ENCODE measurements around the gene PLD3. TPM values are rescaled to one million over a fixed set of nuclear protein-coding genes. Genes with fewer than 3 reads are reported as not detected.

The PLD3 gene
- total RNA-seq, 1 donor from 2014 or later = 280 TPM

GRCh38 chr19:40412866-40413265, 64.4 kb downstream of the PLD3 start:
- DNase-seq (ENCODE audit: low spot score) = no peak

DNA sequence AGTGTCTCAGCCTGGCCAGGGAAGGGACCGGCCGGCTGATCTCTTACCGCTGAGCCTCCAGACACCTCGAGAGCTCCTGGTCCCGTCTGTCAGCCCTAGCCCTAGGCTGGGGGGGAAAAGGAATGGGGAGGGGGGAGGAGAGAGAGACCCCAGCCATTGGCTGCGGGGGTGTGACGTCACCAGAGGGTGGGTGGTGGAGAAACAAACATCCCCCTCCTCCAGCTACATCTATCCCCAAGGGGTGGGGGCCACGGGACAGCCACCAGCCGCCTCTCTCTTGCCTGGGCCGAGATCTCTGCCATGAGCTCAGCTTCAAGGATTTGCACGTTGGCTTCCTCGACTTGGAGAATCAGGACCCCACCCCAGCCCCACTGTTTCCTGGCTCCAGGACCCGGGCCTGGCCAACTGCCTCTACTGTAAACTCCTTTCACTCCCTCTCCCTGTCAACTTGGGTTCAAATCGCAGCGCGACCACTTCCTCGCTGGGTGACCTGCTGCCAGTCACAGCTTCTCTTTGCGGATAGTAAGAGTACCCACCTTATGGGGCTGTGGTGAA, 64.9 kb downstream of the PLD3 start, which contains the start of gene PRX:
Gene PRX (minus strand): TSS at position 88 of the 555 bp plus-strand sequence. CDS start 5,446 bp downstream, outside the sequence.
- DNase-seq (ENCODE audit: low spot score) = peak; percentile 33

DNA sequence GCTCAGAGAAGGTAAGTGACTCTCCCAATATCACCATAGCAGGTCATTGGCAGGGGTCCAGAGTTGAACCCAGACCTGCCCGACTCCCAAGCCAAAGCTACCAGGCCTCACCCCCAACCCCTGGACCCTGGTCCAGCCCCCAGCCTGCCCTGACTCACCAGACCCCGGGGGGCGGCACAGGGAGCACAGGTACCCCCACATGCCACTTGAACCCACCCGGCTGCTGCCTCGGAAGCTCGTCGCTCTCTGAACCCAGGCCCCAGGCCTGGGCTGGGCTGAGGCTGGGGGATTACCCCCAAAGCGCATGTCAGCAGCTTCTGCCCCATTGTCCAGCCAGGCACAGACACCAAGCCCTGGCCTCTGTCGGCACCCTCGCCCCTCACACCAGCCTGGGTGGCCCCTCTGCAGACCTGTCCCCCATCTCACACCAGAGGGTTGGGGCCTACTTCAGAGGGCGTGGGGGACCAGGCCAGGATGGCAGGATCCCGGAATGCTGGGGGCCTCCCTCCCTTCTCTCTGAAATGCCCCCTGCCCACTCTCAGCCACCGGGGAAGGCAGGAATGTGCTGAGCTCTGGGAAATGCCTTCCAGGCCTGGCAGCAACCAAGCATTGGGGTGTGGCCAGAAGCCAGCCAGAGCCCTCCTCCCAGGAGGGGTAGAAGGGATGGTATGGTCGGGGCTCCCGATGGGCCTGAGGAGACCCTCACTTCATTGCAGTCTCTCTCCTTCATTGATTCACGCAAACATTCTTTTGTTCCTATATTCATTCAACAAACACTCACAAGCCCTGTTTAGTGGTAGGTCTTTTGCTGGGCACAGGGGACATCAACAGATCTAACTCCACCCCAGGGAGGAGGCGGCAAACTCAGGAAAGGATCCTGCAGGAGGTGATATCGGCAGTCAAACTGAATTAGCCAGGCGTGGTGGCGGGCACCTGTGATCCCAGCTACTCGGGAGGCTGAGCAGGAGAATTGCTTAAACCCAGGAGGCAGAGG, 66.3 kb downstream of the PLD3 start:
- peak; percentile 35 for DNase-seq (ENCODE audit: low spot score)

DNA sequence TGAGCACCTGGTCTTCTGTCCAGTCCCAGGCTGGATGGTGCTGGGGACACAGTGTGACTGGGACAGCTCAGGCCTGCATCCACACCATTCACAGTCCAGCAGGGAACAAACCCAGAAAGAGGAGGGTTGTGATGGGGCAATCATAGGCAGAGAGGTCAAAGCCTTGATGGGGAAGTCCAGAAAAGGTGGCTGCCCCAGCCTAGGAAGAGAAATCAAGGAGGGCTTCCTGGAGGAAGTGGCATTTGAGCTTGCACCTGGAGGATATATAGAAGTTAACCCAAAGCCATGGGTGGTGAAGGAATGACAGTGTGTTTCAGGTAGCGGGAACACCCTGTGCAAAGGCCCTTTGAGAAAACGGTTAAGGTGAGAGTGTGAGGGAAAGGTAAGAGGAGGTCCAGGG, 67.3 kb downstream of the PLD3 start:
- no peak for DNase-seq (ENCODE audit: low spot score)

GRCh38 chr19:40416918-40417642, 68.6 kb downstream of the PLD3 start:
- DNase-seq (ENCODE audit: low spot score) = peak; percentile 49

GRCh38 chr19:40417643-40417981, 69.1 kb downstream of the PLD3 start:
- no peak for DNase-seq (ENCODE audit: low spot score)

GRCh38 chr19:40418040-40418439, 69.5 kb downstream of the PLD3 start:
- no peak for DNase-seq (ENCODE audit: low spot score)

- no peak for DNase-seq (ENCODE audit: low spot score)
Observed at GRCh38 chr19:40419066-40419612, 70.6 kb downstream of the PLD3 start.

- DNase-seq (ENCODE audit: low spot score) = no peak
Observed at GRCh38 chr19:40419780-40420179, 71.3 kb downstream of the PLD3 start.

DNA sequence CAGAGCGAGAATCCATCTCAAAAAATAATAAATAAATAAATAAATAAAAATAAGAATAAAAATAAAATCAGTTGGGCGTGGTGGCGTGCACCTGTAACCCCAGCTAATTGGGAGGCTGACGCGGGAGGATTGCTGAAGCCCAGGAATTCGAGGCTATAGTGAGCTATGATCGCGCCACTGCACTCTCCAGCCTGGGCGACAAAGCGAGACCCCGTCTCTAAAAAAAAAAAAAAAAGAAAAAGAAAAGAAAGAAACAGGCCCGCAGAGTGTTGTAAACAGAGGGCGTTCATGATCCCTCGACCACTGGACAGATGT, 71.9 kb downstream of the PLD3 start:
- no peak for DNase-seq (ENCODE audit: low spot score)

GRCh38 chr19:40420766-40421765, 72.6 kb downstream of the PLD3 start:
- peak; percentile 97 for DNase-seq (ENCODE audit: low spot score)

DNA sequence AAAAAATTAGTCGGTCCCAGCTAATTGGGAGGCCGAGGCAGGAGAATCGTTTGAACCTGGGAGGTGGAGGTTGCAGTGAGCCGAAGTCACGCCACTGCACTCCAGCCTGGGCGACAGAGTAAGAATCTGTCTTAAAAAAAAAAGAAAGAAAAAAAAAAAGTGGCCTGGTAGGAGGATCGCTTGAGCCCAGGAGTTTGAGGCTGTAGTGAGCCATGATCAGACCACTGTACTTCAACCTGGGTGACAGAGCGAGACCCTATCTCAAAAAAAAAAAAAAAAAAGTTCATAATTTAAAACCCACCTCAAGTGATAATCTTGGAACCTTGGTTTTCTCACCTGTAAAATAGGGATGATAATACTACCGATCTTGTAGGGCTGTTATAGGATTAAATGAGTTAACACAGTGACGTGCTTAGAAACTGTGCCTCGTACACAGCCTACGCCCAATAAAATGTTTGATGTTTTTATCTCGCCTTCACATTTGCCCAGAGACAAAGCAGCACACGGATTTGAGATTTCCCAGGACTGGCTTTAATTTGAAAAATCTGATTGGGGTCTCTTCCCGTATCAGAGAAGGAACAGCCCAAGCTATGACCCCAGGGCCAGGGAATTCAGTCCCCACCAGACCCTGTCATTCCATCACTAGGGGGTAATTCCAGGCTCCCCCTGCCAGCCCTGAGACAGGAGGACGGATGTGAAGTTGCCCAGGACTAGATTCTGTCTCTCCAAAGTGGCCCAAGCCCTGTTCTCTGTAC, 73.7 kb downstream of the PLD3 start:
- peak; percentile 47 for DNase-seq (ENCODE audit: low spot score)

DNA sequence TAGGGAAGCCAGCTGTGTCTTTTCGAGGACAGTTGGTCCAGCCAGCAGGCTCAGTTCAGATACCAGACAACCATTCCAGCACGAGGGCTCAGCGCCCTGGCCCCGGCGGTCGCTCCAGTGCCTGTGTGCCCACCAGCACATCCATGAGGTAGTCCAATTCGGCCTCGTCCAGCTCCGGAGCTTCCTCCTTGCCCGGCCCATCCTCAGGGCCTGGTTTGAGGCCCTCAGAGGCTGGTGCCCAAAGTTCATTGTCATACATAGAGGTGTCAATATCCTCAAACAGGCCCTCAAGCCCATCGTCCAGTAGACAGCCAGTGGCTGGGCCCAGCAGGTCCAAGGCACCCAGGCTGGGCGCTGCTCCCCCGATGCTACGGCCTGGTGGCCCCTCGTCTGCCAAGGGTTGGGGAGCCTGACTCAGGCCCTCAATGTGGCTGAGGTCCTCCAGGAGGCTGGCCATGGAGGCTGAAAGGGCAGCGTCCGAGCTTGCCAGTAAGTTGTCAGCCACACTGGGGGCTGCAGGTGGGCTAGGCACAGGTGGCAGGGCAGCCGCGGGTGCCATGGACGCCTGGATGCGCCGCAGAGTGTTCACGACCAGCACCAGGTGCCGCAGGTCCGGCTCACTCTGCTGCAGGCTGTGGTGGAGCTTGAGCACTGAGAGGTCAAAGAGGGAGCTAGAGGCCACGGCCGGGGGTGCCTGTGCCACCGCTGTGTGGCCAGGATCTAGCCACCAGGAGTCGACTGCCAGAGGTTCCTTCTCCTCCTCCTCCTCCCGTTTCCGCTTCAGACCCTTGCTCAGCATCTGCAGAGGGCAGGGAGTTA, 74.5 kb downstream of the PLD3 start:
- no peak for DNase-seq (ENCODE audit: low spot score)

DNA sequence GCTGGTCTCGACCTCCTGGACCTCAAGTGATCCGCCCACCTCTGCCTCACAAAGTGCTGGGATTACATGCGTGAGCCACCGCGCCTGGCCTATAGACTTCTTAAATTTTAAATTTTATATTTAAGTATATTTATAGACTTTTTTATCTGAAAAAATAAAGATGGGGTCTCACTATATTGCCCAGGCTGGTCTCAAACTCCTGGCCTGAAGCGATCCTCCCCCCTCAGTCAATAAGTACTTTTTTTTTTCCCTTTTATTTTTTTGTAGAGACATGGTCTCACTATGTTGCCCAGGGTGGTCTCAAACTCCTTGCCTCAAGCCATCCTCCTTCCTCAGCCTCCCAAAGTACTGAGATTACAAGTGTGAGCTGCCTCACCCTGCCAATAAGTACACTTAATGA, 75.4 kb downstream of the PLD3 start:
- DNase-seq (ENCODE audit: low spot score) = no peak

DNA sequence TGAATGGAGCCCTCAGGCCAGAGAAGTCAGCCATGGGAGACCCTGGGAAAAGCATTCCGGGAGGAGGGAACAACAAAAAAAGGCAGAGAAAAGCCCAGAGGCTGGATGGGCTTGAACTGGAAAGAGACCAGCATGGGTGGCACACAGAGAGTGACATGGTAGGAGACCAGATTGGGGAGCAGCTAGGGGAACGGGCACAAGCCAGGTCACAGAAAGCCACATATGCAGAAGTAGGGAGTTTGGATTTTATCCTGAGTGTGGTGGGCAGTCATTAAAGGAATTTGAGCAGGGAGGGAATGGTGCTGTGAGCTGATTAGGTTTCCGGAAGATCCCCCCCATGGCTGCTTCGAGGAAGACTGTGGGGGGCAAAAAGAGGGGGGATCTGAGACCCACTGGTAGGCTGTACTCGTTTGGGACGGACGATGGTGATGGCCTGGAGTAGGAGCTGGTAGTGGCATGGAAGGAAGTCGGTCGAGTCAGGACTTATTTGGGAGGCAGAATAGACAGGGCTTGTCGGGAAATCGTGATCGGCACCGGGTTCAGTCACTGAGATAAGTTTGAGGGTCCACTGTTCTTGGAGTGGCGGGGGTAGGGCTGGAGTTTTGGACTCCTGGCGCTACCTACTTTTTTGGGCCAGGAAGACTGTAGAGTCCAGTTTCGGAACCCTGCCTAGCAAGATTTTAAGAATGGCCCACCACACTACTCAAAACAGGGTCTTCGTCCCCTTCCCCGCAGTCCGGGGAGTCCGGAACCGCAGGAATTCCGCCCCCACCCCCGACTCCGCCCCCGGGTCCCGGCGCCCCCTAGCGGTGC, 76.3 kb downstream of the PLD3 start:
- DNase-seq (ENCODE audit: low spot score) = peak; percentile 47

- peak; percentile 100 for DNase-seq (ENCODE audit: low spot score)
Observed at GRCh38 chr19:40425450-40426287, 77.2 kb downstream of the PLD3 start, which contains the start of gene SERTAD1. TSS of gene SERTAD1 (minus strand) at chr19:40425992. CDS start at chr19:40423546, 2,446 bp downstream.
